Activated naive CD4-positive, alpha-beta T cell treated with anti-CD3 and anti-CD28 coated beads for 36 hours (primary cell): Measurements from ENCODE around the gene CD164L2. TPM values are rescaled to one million over a fixed set of nuclear protein-coding genes. Genes with fewer than 3 reads are reported as not detected.
"Not testable (repeated sequence)": the region's sequence is repeated elsewhere in the genome, so short reads cannot be mapped to it uniquely, and the experiment has no call there.

ENCODE experiments used
- CTCF ChIA-PET: fragments of 350-600 bp; sonication (Branson Sonifier 250); formaldehyde crosslinking; loops from one replicate; lab custom pipeline; 2021; ENCODE audit warnings: antibody characterized with exemption; lab: Charles Lee
- DNase-seq: peaks from one replicate; pipeline ENCODE4 v3.0.0-alpha.2; 2020
- H3K27ac Mint-ChIP-seq: one replicate; pipeline ENCODE4 v1.8.0; 2021; ENCODE audit warnings: mild to moderate bottlenecking, mixed read lengths
- H3K27me3 Mint-ChIP-seq: one replicate; pipeline ENCODE4 v1.8.0; 2021; ENCODE audit warnings: low read depth, mixed read lengths
- H3K36me3 Mint-ChIP-seq: one replicate; pipeline ENCODE4 v1.8.0; 2021; ENCODE audit warnings: low read depth, mixed read lengths
- H3K4me1 Mint-ChIP-seq: one replicate; pipeline ENCODE4 v1.8.0; 2021; ENCODE audit warnings: low read depth, mixed read lengths
- H3K4me3 Mint-ChIP-seq: one replicate; pipeline ENCODE4 v1.8.0; 2021; ENCODE audit warnings: mild to moderate bottlenecking, moderate library complexity, mixed read lengths
- H3K9me3 Mint-ChIP-seq: one replicate; pipeline ENCODE4 v1.8.0; 2021; ENCODE audit warnings: mixed read lengths
- intact Hi-C: fragments of 100-400 bp; cut with micrococcal nuclease; formaldehyde crosslinking; loops from one replicate; pipeline ENCODE4 v1.15.1; 2023
- total RNA-seq, 2 experiments: library from RNA; stranded (reverse); gene quantifications; one replicate each; pipeline ENCODE4 v1.2.3, GENCODE V29; 2021

Gene CD164L2
- total RNA-seq, 2 experiments from 2014 or later = not detected

- Mint-ChIP-seq H3K36me3 (no peaks in the 10 kb centered on the region), H3K4me1 (peaks cover 16% of the 10 kb centered on the region), H3K9me3 (no peaks in the 10 kb centered on the region), H3K4me3 (no peak overlapping the region), H3K27ac (no peak overlapping the region), H3K27me3 (no peaks in the 10 kb centered on the region)
- intact Hi-C loops = loop anchor here (1.0 to 2.0 kb wide), 3 partner anchors 38 to 350 kb away; no protein-coding TSS in a partner anchor
- no peak for DNase-seq
- CTCF ChIA-PET = interaction anchor here (0.6 to 7.7 kb wide), 21 partner anchors 12 to 507 kb away, joined by 3 to 176 read pairs (median 5); no protein-coding TSS in a partner anchor
These were observed 11.8 kb upstream of the CD164L2 start for GRCh38 chr1:27394925-27395324.

- H3K4me3 Mint-ChIP-seq = peak overlapping the region; percentile 19
- H3K36me3 Mint-ChIP-seq = no peaks in the 10 kb centered on the region
- no peak for DNase-seq
- peaks cover 16% of the 10 kb centered on the region for H3K4me1 Mint-ChIP-seq
- intact Hi-C loops = loop anchor here (2.0 kb wide), 1 partner anchor 349 kb away; no protein-coding TSS in a partner anchor
- H3K27me3 Mint-ChIP-seq = no peaks in the 10 kb centered on the region
- CTCF ChIA-PET = interaction anchor here (0.6 to 7.7 kb wide), 13 partner anchors 17 to 507 kb away, joined by 3 to 176 read pairs (median 7); no protein-coding TSS in a partner anchor
- no peaks in the 10 kb centered on the region for H3K9me3 Mint-ChIP-seq
- H3K27ac Mint-ChIP-seq = no peak overlapping the region
These were observed 11.1 kb upstream of the CD164L2 start for GRCh38 chr1:27394282-27394658.

- DNase-seq = no peak
- H3K27ac Mint-ChIP-seq = no peak overlapping the region
- peaks cover 16% of the 10 kb centered on the region for H3K4me1 Mint-ChIP-seq
- CTCF ChIA-PET = interaction anchor here (0.6 to 7.7 kb wide), 7 partner anchors 8 to 208 kb away, joined by 3 to 176 read pairs (median 4); no protein-coding TSS in a partner anchor
- H3K27me3 Mint-ChIP-seq = no peaks in the 10 kb centered on the region
- H3K36me3 Mint-ChIP-seq = no peaks in the 10 kb centered on the region
- H3K4me3 Mint-ChIP-seq = peak overlapping the region; percentile 78
- H3K9me3 Mint-ChIP-seq = no peaks in the 10 kb centered on the region
- intact Hi-C loops = loop anchor here (2.0 kb wide), 1 partner anchor 349 kb away; no protein-coding TSS in a partner anchor
These were observed 10.6 kb upstream of the CD164L2 start for GRCh38 chr1:27393641-27394281.

- CTCF ChIA-PET = interaction anchor here (0.7 to 7.7 kb wide), 5 partner anchors 9 to 209 kb away, joined by 3 to 176 read pairs (median 3); no protein-coding TSS in a partner anchor
- intact Hi-C loops = loop anchor here (1.0 kb wide), 3 partner anchors 71 to 267 kb away; partner anchors contain the start of genes AHDC1 and TMEM222
- no peak for DNase-seq
- Mint-ChIP-seq H3K4me1 (peaks cover 19% of the 10 kb centered on the region), H3K4me3 (peak overlapping the region; percentile 78), H3K36me3 (no peaks in the 10 kb centered on the region), H3K27me3 (no peaks in the 10 kb centered on the region), H3K9me3 (no peaks in the 10 kb centered on the region), H3K27ac (no peak overlapping the region)
These were observed 9.9 kb upstream of the CD164L2 start for GRCh38 chr1:27392778-27393635.

GRCh38 chr1:27392096-27392777, 9.1 kb upstream of the CD164L2 start, which contains the start of gene GPR3:
TSS of gene GPR3 (plus strand) at chr1:27392622. CDS start at chr1:27393799, 1,177 bp downstream.
- peak within 1 kb of the TSS; percentile 95 for H3K4me3 Mint-ChIP-seq
- CTCF ChIA-PET = interaction anchor here (0.9 to 3.2 kb wide), 10 partner anchors 14 to 346 kb away, joined by 3 to 63 read pairs (median 7); no protein-coding TSS in a partner anchor
- peak; percentile 95 for DNase-seq
- H3K27me3 Mint-ChIP-seq = no peaks in the 10 kb centered on the region
- intact Hi-C loops = loop anchor here (1.0 kb wide), 3 partner anchors 70 to 268 kb away; partner anchors contain the start of genes AHDC1 and TMEM222
- H3K4me1 Mint-ChIP-seq = peaks cover 19% of the 10 kb centered on the region
- no peaks in the 10 kb centered on the region for H3K36me3 Mint-ChIP-seq
- no peaks in the 10 kb centered on the region for H3K9me3 Mint-ChIP-seq
- H3K27ac Mint-ChIP-seq = peak within 1 kb of the TSS; percentile 75

GRCh38 chr1:27391511-27392095, 8.5 kb upstream of the CD164L2 start:
- CTCF ChIA-PET = interaction anchor here (0.9 to 3.2 kb wide), 11 partner anchors 14 to 346 kb away, joined by 3 to 63 read pairs (median 7); no protein-coding TSS in a partner anchor
- H3K9me3 Mint-ChIP-seq = no peaks in the 10 kb centered on the region
- DNase-seq = peak; percentile 59
- H3K36me3 Mint-ChIP-seq = no peaks in the 10 kb centered on the region
- peak overlapping the region; percentile 75 for H3K27ac Mint-ChIP-seq
- H3K4me1 Mint-ChIP-seq = peaks cover 19% of the 10 kb centered on the region
- intact Hi-C loops = loop anchor here (1.0 kb wide), 3 partner anchors 69 to 269 kb away; partner anchors contain the start of genes AHDC1 and TMEM222
- H3K27me3 Mint-ChIP-seq = no peaks in the 10 kb centered on the region
- H3K4me3 Mint-ChIP-seq = peak overlapping the region; percentile 95

- CTCF ChIA-PET = interaction anchor here (0.6 to 8.7 kb wide), 15 partner anchors 11 to 1562 kb away, joined by 3 to 139 read pairs (median 5); no protein-coding TSS in a partner anchor
- peak; percentile 90 for DNase-seq
- no peaks in the 10 kb centered on the region for H3K27me3 Mint-ChIP-seq
- peaks cover 14% of the 10 kb centered on the region for H3K4me1 Mint-ChIP-seq
- H3K4me3 Mint-ChIP-seq = no peak overlapping the region
- intact Hi-C loops = loop anchor here (1.0 to 2.0 kb wide), 4 partner anchors 31 to 284 kb away; no protein-coding TSS in a partner anchor
- no peaks in the 10 kb centered on the region for H3K9me3 Mint-ChIP-seq
- H3K27ac Mint-ChIP-seq = peak overlapping the region; percentile 27
- H3K36me3 Mint-ChIP-seq = no peaks in the 10 kb centered on the region
These were observed 5.3 kb upstream of the CD164L2 start for GRCh38 chr1:27388337-27389005.

- H3K9me3 Mint-ChIP-seq, H3K4me1 Mint-ChIP-seq, H3K27me3 Mint-ChIP-seq, H3K36me3 Mint-ChIP-seq, H3K27ac Mint-ChIP-seq, intact Hi-C loops, DNase-seq, H3K4me3 Mint-ChIP-seq: not testable (repeated sequence)
- CTCF ChIA-PET = interaction anchor here (0.8 to 8.7 kb wide), 5 partner anchors 27 to 387 kb away, joined by 3 to 139 read pairs (median 4); no protein-coding TSS in a partner anchor
These were observed 1.7 kb upstream of the CD164L2 start for GRCh38 chr1:27384797-27385196.

GRCh38 chr1:27383661-27384060, 528 bp upstream of the CD164L2 start:
- Mint-ChIP-seq H3K36me3 (no peaks in the 10 kb centered on the region), H3K4me1 (peaks cover 4% of the 10 kb centered on the region), H3K4me3 (no peak overlapping the region), H3K9me3 (no peaks in the 10 kb centered on the region), H3K27ac (no peak overlapping the region), H3K27me3 (no peaks in the 10 kb centered on the region)
- CTCF ChIA-PET = interaction anchor here (0.6 to 8.7 kb wide), 6 partner anchors 17 to 386 kb away, joined by 3 to 139 read pairs (median 4); partner anchors contain the start of gene MAP3K6
- intact Hi-C loops = no loop called here
- DNase-seq = no peak

- H3K36me3 Mint-ChIP-seq = no peaks in the 10 kb centered on the region
- intact Hi-C loops = no loop called here
- no peak overlapping the region for H3K4me3 Mint-ChIP-seq
- CTCF ChIA-PET = interaction anchor here (0.6 to 8.7 kb wide), 8 partner anchors 12 to 227 kb away, joined by 3 to 139 read pairs (median 4); partner anchors contain the start of genes MAP3K6 and SLC9A1
- H3K4me1 Mint-ChIP-seq = peaks cover 2% of the 10 kb centered on the region
- H3K27me3 Mint-ChIP-seq = no peaks in the 10 kb centered on the region
- no peak for DNase-seq
- no peaks in the 10 kb centered on the region for H3K9me3 Mint-ChIP-seq
- no peak overlapping the region for H3K27ac Mint-ChIP-seq
These were observed 967 bp downstream of the CD164L2 start for GRCh38 chr1:27381969-27382762.
